Panc1 (cell line): ENCODE measurements around the gene MGAT4A. TPM values are rescaled to one million over a fixed set of nuclear protein-coding genes. Genes with fewer than 3 reads are reported as not detected.

Source experiments
- ATAC-seq: fragments of 200-7000 bp; cut with Tn5 transposase; 2 replicates; pipeline ENCODE4 v1.9.1; 2020; ENCODE audit warnings: mild to moderate bottlenecking, moderate library complexity
- BruUV-seq: library from RNA; stranded (reverse); fragments of 400-500 nt; replicated peaks from 2 replicates; lab custom pipeline; 2021; lab: Mats Ljungman, UMichigan
- CTCF ChIA-PET: fragments of 300-600 bp; sonication (Branson Sonifier 250); formaldehyde crosslinking; loops from one replicate; lab custom pipeline; 2022; ENCODE audit warnings: antibody characterized with exemption; lab: Charles Lee
- POLR2A ChIA-PET: fragments of 300-600 bp; sonication (Branson Sonifier 250); formaldehyde crosslinking; loops from one replicate; lab custom pipeline; 2022; ENCODE audit warnings: antibody characterized with exemption; lab: Charles Lee
- DNase-seq: peaks from one replicate; pipeline ENCODE4 v3.0.0-alpha.2; 2010; ENCODE audit warnings: low read depth, low spot score
- H3K27ac ChIP-seq: 2 replicates; pipeline ENCODE4 v1.5.1; 2011; ENCODE audit warnings: mild to moderate bottlenecking, low read length, inconsistent platforms
- H3K27me3 ChIP-seq: fragments of 200-500 bp; sonication (Bioruptor generic); 2 replicates; pipeline ENCODE4 v1.6.0; 2014; ENCODE audit warnings: low read length, inconsistent platforms; ENCODE audit not compliant: control insufficient read depth, insufficient read depth
- H3K36me3 ChIP-seq: fragments of 200-500 bp; sonication (Bioruptor generic); 2 replicates; pipeline ENCODE4 v1.5.1; 2014; ENCODE audit warnings: inconsistent platforms, mild to moderate bottlenecking, low read length, moderate library complexity; ENCODE audit not compliant: control insufficient read depth, insufficient read depth
- H3K4me1 ChIP-seq: 2 replicates; pipeline ENCODE4 v1.5.1; 2011; ENCODE audit warnings: inconsistent platforms, mild to moderate bottlenecking, low read length, moderate library complexity; ENCODE audit not compliant: control insufficient read depth, insufficient read depth
- H3K4me3 ChIP-seq, 2 experiments: 2 replicates each; pipeline ENCODE4 v1.5.1; 2011 to 2012; ENCODE audit warnings: low read depth in 2 of 2, low read length in 2 of 2, mild to moderate bottlenecking in 2 of 2, inconsistent platforms in 1 of 2, moderate library complexity in 1 of 2
- H3K9me3 ChIP-seq: fragments of 200-500 bp; sonication (Bioruptor generic); 2 replicates; pipeline ENCODE4 v1.5.1; 2014; ENCODE audit warnings: low read depth, mild to moderate bottlenecking, inconsistent platforms, low read length, moderate library complexity; ENCODE audit not compliant: control insufficient read depth, insufficient read depth
- CTCF ChIP-seq: fragments of 450-650 bp; IDR thresholded peaks from 2 replicates; pipeline ENCODE4 v1.5.1; 2017; ENCODE audit warnings: mild to moderate bottlenecking
- POLR2AphosphoS5 ChIP-seq: IDR thresholded peaks from 2 replicates; pipeline ENCODE4 v1.6.1; 2012; ENCODE audit warnings: mild to moderate bottlenecking, low read depth, low read length, moderate library complexity
- REST ChIP-seq, 2 experiments: IDR thresholded peaks; 2 replicates each; pipeline ENCODE4 v1.6.1; 2011 to 2012; ENCODE audit warnings: low read depth in 2 of 2, control low read depth in 1 of 2, low read length in 1 of 2, mild to moderate bottlenecking in 1 of 2, moderate library complexity in 1 of 2; ENCODE audit not compliant: insufficient read depth in 1 of 2
- SIN3A ChIP-seq: IDR thresholded peaks from 2 replicates; pipeline ENCODE4 v1.6.1; 2012; ENCODE audit warnings: low read depth, mild to moderate bottlenecking, low read length, moderate library complexity, borderline replicate concordance; ENCODE audit not compliant: insufficient read depth
- TCF7L2 ChIP-seq: IDR thresholded peaks from 2 replicates; pipeline ENCODE4 v1.6.1; 2011; ENCODE audit warnings: mild to moderate bottlenecking, low read depth, low read length, inconsistent platforms
- in situ Hi-C: cut with HindIII; loops from 2 replicates; pipeline ENCODE4 v1.10.0; 2016; ENCODE audit warnings: low sequenced_read_pairs, low pct_unique_long_range_greater_than_20kb
- intact Hi-C: fragments of 100-400 bp; cut with micrococcal nuclease; formaldehyde crosslinking; loops from one replicate; pipeline ENCODE4 v1.10.0; 2022; ENCODE audit not compliant: unreplicated experiment
- total RNA-seq: library from RNA; stranded (reverse); gene quantifications from one replicate; pipeline ENCODE4 v1.2.1, GENCODE V29; 2021; ENCODE audit not compliant: unreplicated experiment

Gene MGAT4A
- total RNA-seq, 1 experiment from 2014 or later = 4.4 TPM

GRCh38 chr2:98701230-98701629, 29.7 kb downstream of the MGAT4A start:
- intact Hi-C loops = no loop called here
- CTCF ChIA-PET = interaction anchor here (0.5 kb wide), 1 partner anchor 135 kb away, joined by 3 read pairs; no protein-coding TSS in a partner anchor

GRCh38 chr2:98698896-98699295, 32.0 kb downstream of the MGAT4A start:
- H3K9me3 ChIP-seq = no peaks in the 10 kb centered on the region
- no TSS peak for BruUV-seq
- CTCF ChIA-PET = no interaction called here
- in situ Hi-C loops (no loop called here), intact Hi-C loops (no loop called here)
- DNase-seq (no peak), ATAC-seq (no peak)
- H3K4me1 ChIP-seq = no peaks in the 10 kb centered on the region
- POLR2A ChIA-PET = no interaction called here
- no peak overlapping the region for H3K27ac ChIP-seq
- no peaks in the 10 kb centered on the region for H3K36me3 ChIP-seq
- H3K4me3 ChIP-seq = no peak overlapping the region
- no peaks in the 10 kb centered on the region; the same call in 1 of the 2 replicates for H3K27me3 ChIP-seq
- TF ChIP-seq SIN3A = no peak
- no peak for TF ChIP-seq CTCF

More at GRCh38 chr2:98701230-98701629, 29.7 kb downstream of the MGAT4A start:
- no peaks in the 10 kb centered on the region for H3K36me3 ChIP-seq
- in situ Hi-C loops = no loop called here
- POLR2A ChIA-PET = no interaction called here
- H3K9me3 ChIP-seq = no peaks in the 10 kb centered on the region
- no peak overlapping the region for H3K27ac ChIP-seq
- ATAC-seq (no peak), DNase-seq (no peak)
- no peaks in the 10 kb centered on the region; the same call in 1 of the 2 replicates for H3K27me3 ChIP-seq
- BruUV-seq = no TSS peak
- H3K4me1 ChIP-seq = no peaks in the 10 kb centered on the region
- H3K4me3 ChIP-seq = no peak overlapping the region
- no peak for TF ChIP-seq REST (IDR thresholded peaks at IDR 0.05; ENCODE audit: insufficient read depth in 1 of 2, low read depth in 2 of 2, low read length in 1 of 2)
- TF ChIP-seq SIN3A = no peak
- no peak for TF ChIP-seq TCF7L2
- TF ChIP-seq CTCF = no peak
- no peak for TF ChIP-seq POLR2AphosphoS5
